Colonic mucosa (tissue), 4 donors: ENCODE measurements around the gene PSAT1. TPM values are rescaled to one million over a fixed set of nuclear protein-coding genes. Genes with fewer than 3 reads are reported as not detected.
A peak's percentile ranks its signal among the peaks of the same experiment; 100 is the strongest.

Experiments
- DNase-seq: peaks from one replicate; pipeline ENCODE4 v3.0.0-alpha.2; 2020
- H3K27ac ChIP-seq: fragments of 200-600 bp; one replicate; pipeline ENCODE4 v1.8.0; 2021
- H3K27me3 ChIP-seq: fragments of 200-600 bp; one replicate; pipeline ENCODE4 v1.8.0; 2021
- H3K36me3 ChIP-seq: fragments of 200-600 bp; one replicate; pipeline ENCODE4 v1.8.0; 2021
- H3K4me1 ChIP-seq: fragments of 200-600 bp; one replicate; pipeline ENCODE4 v1.8.0; 2021; ENCODE audit warnings: mild to moderate bottlenecking
- H3K4me3 ChIP-seq: fragments of 200-600 bp; one replicate; pipeline ENCODE4 v1.8.0; 2021
- H3K9ac ChIP-seq, 2 donors: one replicate each; pipeline ENCODE4 v1.7.0; 2013; ENCODE audit warnings: control low read depth in 2 of 2, low read depth in 2 of 2, low read length in 2 of 2
- H3K9me3 ChIP-seq: fragments of 200-600 bp; one replicate; pipeline ENCODE4 v1.8.0; 2021
- CTCF ChIP-seq: fragments of 200-600 bp; IDR thresholded peaks from one replicate; pipeline ENCODE4 v1.8.0; 2022; ENCODE audit warnings: antibody characterized with exemption, mild to moderate bottlenecking
- intact Hi-C: fragments of 100-400 bp; cut with DNase I; formaldehyde crosslinking; loops from one replicate; pipeline ENCODE4 v1.14.1; 2022
- total RNA-seq, 2 donors: library from RNA; stranded (reverse); fragmentation: NEBNext Ultra II Directional in 1 of 2; extraction: Animal tissue kit (Norgen Biotek cat#: 25700) in 1 of 2; gene quantifications; one replicate each; pipeline ENCODE4 v1.2.1, GENCODE V29; 2021
- donor health status: healthy.
- donor health status: DM: no; HTN: no; CAD: no.
- donor health status: DM: no; HTN: no; CAD: no.

PSAT1 gene
- total RNA-seq, 2 donors from 2014 or later, result 7.5 to 28.5 TPM

- H3K27ac ChIP-seq, result no peak overlapping the region
- TF ChIP-seq CTCF, result peak; percentile 63
Observed at GRCh38 chr9:78261403-78262001, 35.4 kb upstream of the PSAT1 start.

GRCh38 chr9:78262655-78263054, 34.3 kb upstream of the PSAT1 start:
- Histone ChIP-seq H3K27ac (no peak overlapping the region), H3K4me3 (no peak overlapping the region), H3K36me3 (no peaks in the 10 kb centered on the region), H3K4me1 (no peaks in the 10 kb centered on the region), H3K9me3 (no peaks in the 10 kb centered on the region), H3K9ac (no peak overlapping the region), H3K27me3 (no peaks in the 10 kb centered on the region)
- no peak for DNase-seq
- intact Hi-C loops, result loop anchor here (2.0 kb wide), 1 partner anchor 106 kb away; no protein-coding TSS in a partner anchor
- no peak for TF ChIP-seq CTCF

More at GRCh38 chr9:78261403-78262001, 35.4 kb upstream of the PSAT1 start:
- Histone ChIP-seq H3K4me1 (no peaks in the 10 kb centered on the region), H3K9me3 (no peaks in the 10 kb centered on the region), H3K4me3 (no peak overlapping the region), H3K9ac (no peak overlapping the region), H3K36me3 (no peaks in the 10 kb centered on the region), H3K27me3 (no peaks in the 10 kb centered on the region)
- intact Hi-C loops, result loop anchor here (2.0 kb wide), 1 partner anchor 107 kb away; no protein-coding TSS in a partner anchor
- no peak for DNase-seq

- intact Hi-C loops, result no loop called here
- Histone ChIP-seq H3K36me3 (no peaks in the 10 kb centered on the region), H3K4me3 (no peak overlapping the region), H3K4me1 (no peaks in the 10 kb centered on the region), H3K27ac (no peak overlapping the region), H3K9me3 (no peaks in the 10 kb centered on the region), H3K27me3 (no peaks in the 10 kb centered on the region), H3K9ac (no peak overlapping the region)
- no peak for TF ChIP-seq CTCF
- no peak for DNase-seq
Observed at GRCh38 chr9:78267889-78268288, 29.0 kb upstream of the PSAT1 start.

- Histone ChIP-seq H3K27ac (no peak overlapping the region), H3K9me3 (no peaks in the 10 kb centered on the region), H3K27me3 (no peaks in the 10 kb centered on the region), H3K9ac (no peak overlapping the region), H3K36me3 (no peaks in the 10 kb centered on the region), H3K4me3 (no peak overlapping the region), H3K4me1 (no peaks in the 10 kb centered on the region)
- no peak for TF ChIP-seq CTCF
- intact Hi-C loops, result no loop called here
- no peak for DNase-seq
Observed at GRCh38 chr9:78269784-78270183, 27.1 kb upstream of the PSAT1 start.

- no peak for TF ChIP-seq CTCF
- Histone ChIP-seq H3K27me3 (no peaks in the 10 kb centered on the region), H3K9me3 (no peaks in the 10 kb centered on the region), H3K4me3 (no peak overlapping the region), H3K4me1 (no peaks in the 10 kb centered on the region), H3K27ac (no peak overlapping the region), H3K9ac (no peak overlapping the region), H3K36me3 (no peaks in the 10 kb centered on the region)
- intact Hi-C loops, result no loop called here
- no peak for DNase-seq
Observed at GRCh38 chr9:78272307-78272706, 24.6 kb upstream of the PSAT1 start.
